ENCODE data around the gene MUC5B. TPM values are rescaled to one million over a fixed set of nuclear protein-coding genes. Genes with fewer than 3 reads are reported as not detected.
"Not testable (repeated sequence)": the region's sequence is repeated elsewhere in the genome, so short reads cannot be mapped to it uniquely, and the experiment has no call there.

The MUC5B gene
- not detected for total RNA-seq
- long read RNA-seq = 0 reads

DNA sequence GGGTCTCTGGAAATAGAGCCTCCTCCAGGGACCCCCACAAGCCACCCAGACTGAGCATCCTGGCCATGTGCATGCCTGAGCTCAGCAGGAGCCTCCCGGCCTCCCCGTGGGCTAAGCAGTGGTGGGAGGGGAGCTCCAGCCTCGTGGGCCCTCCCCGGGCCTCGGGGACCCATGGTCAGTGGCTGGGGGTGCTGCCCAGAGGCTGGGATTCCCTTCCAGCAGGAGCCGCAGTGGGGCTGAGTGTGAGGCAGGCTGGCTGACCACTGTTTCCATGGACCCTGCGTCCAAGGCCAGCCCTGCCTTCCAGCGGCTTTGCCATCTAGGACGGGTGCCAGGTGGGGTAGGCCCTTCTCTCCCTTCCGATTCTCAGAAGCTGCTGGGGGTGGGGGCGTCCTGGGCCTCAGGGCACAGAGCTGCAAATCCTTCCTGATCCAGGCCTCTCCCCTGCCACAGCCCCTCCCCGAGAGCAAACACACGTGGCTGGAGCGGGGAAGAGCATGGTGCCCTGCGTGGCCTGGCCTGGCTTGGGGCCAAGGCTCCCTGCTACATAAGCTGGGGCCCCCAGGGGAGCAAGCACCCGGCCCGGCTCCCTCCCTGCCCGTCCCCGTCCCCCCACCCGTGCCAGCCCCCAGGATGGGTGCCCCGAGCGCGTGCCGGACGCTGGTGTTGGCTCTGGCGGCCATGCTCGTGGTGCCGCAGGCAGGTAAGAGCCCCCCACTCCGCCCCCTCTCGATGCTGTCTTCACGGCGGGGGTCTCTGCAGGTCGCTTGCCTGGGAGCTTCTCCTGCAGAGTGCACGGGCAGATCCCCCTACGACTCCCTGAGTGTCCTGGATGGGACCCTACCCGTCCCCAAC, at the start of gene MUC5B:
Gene MUC5B, plus strand, starts transcription at position 576 of the 855 bp plus-strand sequence. Its CDS starts 58 bp downstream, at position 634.
- peak; percentile 85 for DNase-seq (ENCODE audit: low spot score)

- DNase-seq (ENCODE audit: low spot score) = not testable (repeated sequence)
Measured at GRCh38 chr11:1173396-1173795, 49.5 kb upstream of the MUC5B start.

GRCh38 chr11:1174441-1175370, 48.2 kb upstream of the MUC5B start:
- no peak for DNase-seq (ENCODE audit: low spot score)

DNA sequence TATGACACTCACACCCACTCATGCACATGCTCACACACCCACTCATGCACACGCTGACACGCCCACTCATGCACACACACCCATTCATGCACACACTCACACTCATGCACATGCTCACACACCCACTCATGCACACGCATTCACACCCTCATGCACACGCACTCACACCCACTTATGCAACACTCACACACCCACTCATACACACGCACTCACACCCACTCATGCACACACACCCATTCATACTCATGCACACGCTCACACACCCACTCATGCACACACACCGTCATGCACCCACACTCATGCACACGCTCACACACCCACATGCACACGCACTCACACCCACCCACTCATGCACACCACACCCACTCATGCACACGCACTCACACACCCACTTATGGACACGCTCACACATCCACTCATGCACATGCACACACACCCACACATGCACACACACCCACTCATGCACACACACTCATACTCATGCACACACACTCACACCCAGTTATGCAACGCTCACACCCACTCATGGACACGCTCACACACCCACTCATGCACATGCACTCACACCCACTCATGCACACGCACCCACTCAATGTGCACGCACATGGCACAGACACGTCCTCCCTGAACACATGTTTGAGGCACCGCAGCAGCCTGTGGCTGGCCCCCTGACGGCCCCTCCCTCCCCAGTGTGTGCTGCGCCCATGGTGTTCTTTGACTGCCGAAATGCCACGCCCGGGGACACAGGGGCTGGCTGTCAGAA, 47.2 kb upstream of the MUC5B start:
- DNase-seq (ENCODE audit: low spot score) = no peak

DNA sequence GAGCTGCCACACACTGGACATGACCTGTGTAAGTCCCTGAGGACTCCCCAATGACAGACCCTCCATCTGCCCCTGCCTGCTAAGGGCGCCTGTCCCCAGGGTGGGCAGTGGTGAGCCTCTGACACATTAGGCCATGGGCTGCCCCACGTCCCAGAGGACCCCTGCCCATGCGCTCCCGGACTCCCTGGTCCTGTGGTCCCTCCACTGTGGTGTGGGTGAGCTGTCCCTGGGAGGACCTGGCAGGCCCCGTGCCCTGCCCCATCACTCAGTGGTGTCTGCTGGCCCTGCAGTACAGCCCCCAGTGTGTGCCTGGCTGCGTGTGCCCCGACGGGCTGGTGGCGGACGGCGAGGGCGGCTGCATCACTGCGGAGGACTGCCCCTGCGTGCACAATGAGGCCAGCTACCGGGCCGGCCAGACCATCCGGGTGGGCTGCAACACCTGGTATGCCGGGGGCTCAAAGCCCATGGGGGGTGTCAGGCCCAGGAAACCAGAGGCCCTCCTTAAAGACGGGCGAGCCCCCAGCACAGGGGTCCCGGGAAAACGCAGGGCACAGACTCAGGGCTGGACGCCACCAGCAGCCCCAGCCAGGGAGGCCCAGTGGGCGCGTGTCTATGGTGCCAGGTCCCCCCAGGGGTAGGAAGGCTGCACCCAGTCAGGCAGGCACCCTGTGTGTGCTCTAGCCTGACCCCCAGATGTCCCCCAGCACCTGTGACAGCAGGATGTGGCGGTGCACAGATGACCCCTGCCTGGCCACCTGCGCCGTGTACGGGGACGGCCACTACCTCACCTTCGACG, 46.4 kb upstream of the MUC5B start:
- no peak for DNase-seq (ENCODE audit: low spot score)

- no peak for DNase-seq (ENCODE audit: low spot score)
Measured at GRCh38 chr11:1177020-1177770, 45.7 kb upstream of the MUC5B start.

DNA sequence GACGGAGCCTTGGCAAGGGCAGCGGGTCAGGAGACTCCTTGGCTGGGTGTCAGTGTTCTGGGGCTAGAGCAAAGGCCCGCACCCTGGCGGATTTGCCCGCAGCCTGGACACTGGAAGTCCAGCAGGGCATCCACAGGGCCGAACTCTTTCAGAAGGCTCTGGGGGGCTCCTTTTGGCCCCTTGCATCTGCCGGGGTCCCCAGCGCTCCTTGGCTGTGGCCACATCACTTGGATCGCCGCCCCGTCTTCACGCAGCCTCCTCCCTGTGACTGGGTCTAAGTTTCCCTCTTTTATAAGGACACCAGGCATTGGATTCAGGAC, 45.1 kb upstream of the MUC5B start:
- DNase-seq (ENCODE audit: low spot score) = no peak

GRCh38 chr11:1178201-1178885, 44.5 kb upstream of the MUC5B start:
- DNase-seq (ENCODE audit: low spot score) = no peak

DNA sequence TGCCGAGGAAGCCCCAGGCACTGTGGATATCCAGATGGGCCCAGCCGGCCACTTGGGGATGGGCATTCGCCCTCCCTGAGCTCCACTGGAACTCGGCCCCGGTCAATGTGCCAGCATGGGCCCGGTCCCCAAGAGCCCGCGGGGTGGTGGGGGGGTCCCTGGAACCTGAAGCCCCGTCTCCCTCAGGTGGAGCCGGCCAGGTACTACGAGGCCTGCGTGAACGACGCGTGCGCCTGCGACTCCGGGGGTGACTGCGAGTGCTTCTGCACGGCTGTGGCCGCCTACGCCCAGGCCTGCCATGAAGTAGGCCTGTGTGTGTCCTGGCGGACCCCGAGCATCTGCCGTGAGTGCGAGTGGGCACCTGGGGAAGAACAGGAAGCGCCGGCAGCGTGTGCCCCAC, 44.0 kb upstream of the MUC5B start:
- DNase-seq (ENCODE audit: low spot score) = no peak

- no peak for DNase-seq (ENCODE audit: low spot score)
Measured at GRCh38 chr11:1179641-1180040, 43.2 kb upstream of the MUC5B start.

DNA sequence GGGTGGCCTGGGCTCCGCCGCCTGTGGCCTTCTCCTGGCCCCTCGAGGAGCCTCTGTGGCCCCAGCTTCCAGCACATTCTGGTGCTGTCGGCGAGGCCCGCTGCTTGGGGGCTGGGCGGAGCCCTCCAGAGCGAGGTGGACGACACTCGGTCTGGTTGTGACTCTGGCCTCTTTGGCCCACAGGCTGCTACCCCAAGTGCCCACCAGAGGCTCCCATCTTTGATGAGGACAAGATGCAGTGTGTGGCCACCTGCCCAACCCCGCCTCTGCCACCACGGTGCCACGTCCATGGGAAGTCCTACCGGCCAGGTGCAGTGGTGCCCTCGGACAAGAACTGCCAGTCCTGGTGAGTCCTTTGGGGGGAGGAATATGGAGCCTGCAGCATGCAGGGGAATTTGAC, 42.7 kb upstream of the MUC5B start:
- DNase-seq (ENCODE audit: low spot score) = no peak

- no peak for DNase-seq (ENCODE audit: low spot score)
Measured at GRCh38 chr11:1180947-1181391, 41.9 kb upstream of the MUC5B start.

DNA sequence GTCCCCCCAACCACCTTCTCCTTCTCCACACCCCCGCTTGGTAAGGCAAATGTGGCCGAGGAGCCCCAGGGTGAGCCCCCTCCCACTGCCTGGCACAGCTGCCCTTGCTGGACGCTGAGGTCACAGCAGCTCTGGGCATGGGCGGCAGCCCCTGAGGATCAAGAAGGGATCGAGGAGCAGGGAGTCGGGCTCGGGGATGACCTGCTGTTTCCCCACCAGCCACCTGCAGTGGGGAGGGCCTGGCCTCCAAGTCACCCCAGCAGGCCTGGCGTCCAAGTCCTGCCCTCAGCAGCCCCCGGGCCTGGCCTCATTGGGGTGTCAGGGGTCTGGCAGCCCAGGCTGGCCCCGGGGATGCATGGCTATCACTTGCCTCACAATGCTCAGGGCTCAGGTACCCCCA, 41.4 kb upstream of the MUC5B start:
- no peak for DNase-seq (ENCODE audit: low spot score)

DNA sequence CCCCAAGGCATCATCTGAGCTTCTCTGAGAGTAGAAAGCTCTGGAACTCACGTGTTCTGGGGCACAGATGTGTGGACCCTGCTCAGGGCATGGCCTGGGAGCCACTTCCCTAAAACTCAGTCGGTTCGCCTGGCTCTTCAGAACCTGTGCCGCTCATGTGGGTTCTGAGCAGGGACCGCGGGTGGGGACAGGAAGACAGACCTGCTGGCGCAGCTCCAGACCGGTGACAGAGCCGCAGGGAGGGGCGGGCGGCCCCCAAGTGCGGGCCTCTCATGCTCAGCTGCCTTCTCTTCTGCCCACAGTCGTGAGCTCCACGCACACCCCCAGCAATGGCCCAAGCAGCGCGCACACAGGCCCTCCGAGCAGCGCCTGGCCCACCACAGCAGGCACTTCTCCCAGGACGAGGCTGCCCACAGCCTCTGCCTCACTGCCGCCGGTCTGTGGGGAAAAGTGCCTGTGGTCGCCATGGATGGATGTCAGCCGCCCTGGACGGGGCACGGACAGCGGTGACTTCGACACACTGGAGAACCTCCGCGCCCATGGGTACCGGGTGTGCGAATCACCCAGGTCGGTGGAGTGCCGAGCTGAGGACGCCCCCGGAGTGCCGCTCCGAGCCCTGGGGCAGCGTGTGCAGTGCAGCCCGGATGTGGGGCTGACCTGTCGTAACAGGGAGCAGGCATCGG, 40.9 kb upstream of the MUC5B start:
- DNase-seq (ENCODE audit: low spot score) = no peak

GRCh38 chr11:1184139-1184538, 38.7 kb upstream of the MUC5B start:
- not testable (repeated sequence) for DNase-seq (ENCODE audit: low spot score)

DNA sequence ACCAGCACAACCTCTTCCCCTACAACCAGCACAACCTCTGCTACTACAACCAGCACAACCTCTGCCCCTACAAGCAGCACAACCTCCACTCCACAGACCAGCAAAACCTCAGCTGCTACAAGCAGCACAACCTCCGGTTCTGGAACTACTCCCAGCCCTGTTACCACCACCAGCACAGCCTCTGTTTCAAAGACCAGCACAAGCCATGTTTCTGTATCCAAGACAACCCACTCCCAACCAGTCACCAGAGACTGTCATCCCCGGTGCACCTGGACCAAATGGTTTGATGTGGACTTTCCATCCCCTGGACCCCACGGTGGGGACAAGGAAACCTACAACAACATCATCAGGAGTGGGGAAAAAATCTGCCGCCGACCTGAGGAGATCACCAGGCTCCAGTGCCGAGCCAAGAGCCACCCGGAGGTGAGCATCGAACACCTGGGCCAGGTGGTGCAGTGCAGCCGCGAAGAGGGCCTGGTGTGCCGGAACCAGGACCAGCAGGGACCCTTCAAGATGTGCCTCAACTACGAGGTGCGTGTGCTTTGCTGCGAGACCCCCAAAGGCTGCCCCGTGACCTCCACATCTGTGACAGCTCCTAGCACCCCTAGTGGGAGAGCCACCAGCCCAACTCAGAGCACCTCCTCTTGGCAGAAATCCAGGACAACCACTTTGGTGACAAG, 34.3 kb upstream of the MUC5B start:
- DNase-seq (ENCODE audit: low spot score) = not testable (repeated sequence)

DNA sequence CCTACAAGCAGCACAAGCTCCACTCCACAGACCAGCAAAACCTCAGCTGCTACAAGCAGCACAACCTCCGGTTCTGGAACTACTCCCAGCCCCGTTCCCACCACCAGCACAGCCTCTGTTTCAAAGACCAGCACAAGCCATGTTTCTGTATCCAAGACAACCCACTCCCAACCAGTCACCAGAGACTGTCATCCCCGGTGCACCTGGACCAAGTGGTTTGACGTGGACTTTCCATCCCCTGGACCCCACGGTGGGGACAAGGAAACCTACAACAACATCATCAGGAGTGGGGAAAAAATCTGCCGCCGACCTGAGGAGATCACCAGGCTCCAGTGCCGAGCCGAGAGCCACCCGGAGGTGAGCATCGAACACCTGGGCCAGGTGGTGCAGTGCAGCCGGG, 33.0 kb upstream of the MUC5B start:
- DNase-seq (ENCODE audit: low spot score) = peak; percentile 53
